ENCODE measurements around the gene IL4. TPM values are rescaled to one million over a fixed set of nuclear protein-coding genes. Genes with fewer than 3 reads are reported as not detected.
"Not testable (repeated sequence)": the region's sequence is repeated elsewhere in the genome, so short reads cannot be mapped to it uniquely, and the experiment has no call there.

The IL4 gene
- polyA plus RNA-seq, 1 donor (not counting 4 experiments of a cell fraction or from before 2014, with no cell fraction given) = not detected

GRCh38 chr5:132628814-132629213 is 45.0 kb upstream of the IL4 start:
- DNase-seq (ENCODE audit: low read depth, low spot score) (no peak), FAIRE-seq (no peak)
- no peaks in the 10 kb centered on the region for H3K9me3 ChIP-seq (ENCODE audit: control insufficient read depth, low read depth, low read length)
- no peaks in the 10 kb centered on the region for H3K79me2 ChIP-seq (ENCODE audit: control insufficient read depth, insufficient read depth, low read length)
- no peaks in the 10 kb centered on the region for H3K4me1 ChIP-seq (ENCODE audit: control insufficient read depth, extremely low read depth, insufficient read depth, low read length)
- H3K4me3 ChIP-seq (ENCODE audit: control insufficient read depth in 2 of 3, extremely low read depth in 1 of 3, insufficient read depth in 2 of 3, low read depth in 1 of 3, low read length in 3 of 3) = no peak overlapping the region
- no peak overlapping the region for H2AFZ ChIP-seq (ENCODE audit: control insufficient read depth, low read length)
- dilution Hi-C loops (cut with MboI; ENCODE audit: extremely low pct_ligation_motif_present, low sequenced_read_pairs) = no loop called here
- H3K27ac ChIP-seq (ENCODE audit: control insufficient read depth, insufficient read depth, low read length) = no peak overlapping the region
- no peak overlapping the region for H3K9ac ChIP-seq (ENCODE audit: control insufficient read depth, extremely low read depth, insufficient read depth, low read length)
- H3K27me3 ChIP-seq (ENCODE audit: control insufficient read depth, extremely low read depth, insufficient read depth, low read length) = no peaks in the 10 kb centered on the region
- no peaks in the 10 kb centered on the region for H4K20me1 ChIP-seq (ENCODE audit: control insufficient read depth, extremely low read depth, insufficient read depth, low read length)
- TF ChIP-seq EZH2 (IDR thresholded peaks at IDR 0.05; ENCODE audit: low read length) (no peak), CTCF (optimal IDR thresholded peaks at IDR 0.05 in 1 of 3, IDR thresholded peaks at IDR 0.05 in 1 of 3, conservative IDR thresholded peaks at IDR 0.05 in 1 of 3; ENCODE audit: extremely low read depth in 1 of 3, insufficient read depth in 2 of 3, low read length in 3 of 3) (no peak)
- H3K4me2 ChIP-seq (ENCODE audit: control insufficient read depth, extremely low read depth, insufficient read depth, low read depth, low read length) = no peak overlapping the region
- H3K36me3 ChIP-seq (ENCODE audit: control insufficient read depth in 2 of 2, extremely low read depth in 1 of 2, insufficient read depth in 2 of 2, low read length in 2 of 2) = peaks cover 0 to 7% of the 10 kb centered on the region in 2 experiments
- no peaks in the 10 kb centered on the region for H3K9me1 ChIP-seq (ENCODE audit: control insufficient read depth, extremely low read depth, insufficient read depth, low read length)

- dilution Hi-C loops (cut with MboI; ENCODE audit: extremely low pct_ligation_motif_present, low sequenced_read_pairs) = no loop called here
- Histone ChIP-seq H3K4me2 (ENCODE audit: control insufficient read depth, extremely low read depth, insufficient read depth, low read depth, low read length) (no peak overlapping the region), H3K4me1 (ENCODE audit: control insufficient read depth, extremely low read depth, insufficient read depth, low read length) (no peaks in the 10 kb centered on the region), H3K4me3 (ENCODE audit: control insufficient read depth in 2 of 3, extremely low read depth in 1 of 3, insufficient read depth in 2 of 3, low read depth in 1 of 3, low read length in 3 of 3) (no peak overlapping the region), H2AFZ (ENCODE audit: control insufficient read depth, low read length) (no peak overlapping the region), H3K9me3 (ENCODE audit: control insufficient read depth, low read depth, low read length) (no peaks in the 10 kb centered on the region), H3K79me2 (ENCODE audit: control insufficient read depth, insufficient read depth, low read length) (no peaks in the 10 kb centered on the region), H4K20me1 (ENCODE audit: control insufficient read depth, extremely low read depth, insufficient read depth, low read length) (no peaks in the 10 kb centered on the region), H3K9me1 (ENCODE audit: control insufficient read depth, extremely low read depth, insufficient read depth, low read length) (no peaks in the 10 kb centered on the region), H3K9ac (ENCODE audit: control insufficient read depth, extremely low read depth, insufficient read depth, low read length) (no peak overlapping the region), H3K27ac (ENCODE audit: control insufficient read depth, insufficient read depth, low read length) (no peak overlapping the region), H3K36me3 (ENCODE audit: control insufficient read depth in 2 of 2, extremely low read depth in 1 of 2, insufficient read depth in 2 of 2, low read length in 2 of 2) (peaks cover 0 to 7% of the 10 kb centered on the region in 2 experiments), H3K27me3 (ENCODE audit: control insufficient read depth, extremely low read depth, insufficient read depth, low read length) (no peaks in the 10 kb centered on the region)
- DNase-seq (ENCODE audit: low read depth, low spot score) = no peak
- FAIRE-seq = no peak
- TF ChIP-seq CTCF (optimal IDR thresholded peaks at IDR 0.05 in 1 of 3, IDR thresholded peaks at IDR 0.05 in 1 of 3, conservative IDR thresholded peaks at IDR 0.05 in 1 of 3; ENCODE audit: extremely low read depth in 1 of 3, insufficient read depth in 2 of 3, low read length in 3 of 3) = no peak
- TF ChIP-seq EZH2 (IDR thresholded peaks at IDR 0.05; ENCODE audit: low read length) = no peak
Observed at GRCh38 chr5:132629230-132629944, 44.4 kb upstream of the IL4 start.

- H3K27me3 ChIP-seq (ENCODE audit: control insufficient read depth, extremely low read depth, insufficient read depth, low read length); H3K27ac ChIP-seq (ENCODE audit: control insufficient read depth, insufficient read depth, low read length); H3K9me1 ChIP-seq (ENCODE audit: control insufficient read depth, extremely low read depth, insufficient read depth, low read length); H3K4me1 ChIP-seq (ENCODE audit: control insufficient read depth, extremely low read depth, insufficient read depth, low read length); DNase-seq (ENCODE audit: low read depth, low spot score); dilution Hi-C loops (cut with MboI; ENCODE audit: extremely low pct_ligation_motif_present, low sequenced_read_pairs); FAIRE-seq; H3K9ac ChIP-seq (ENCODE audit: control insufficient read depth, extremely low read depth, insufficient read depth, low read length); H3K9me3 ChIP-seq (ENCODE audit: control insufficient read depth, low read depth, low read length); H3K79me2 ChIP-seq (ENCODE audit: control insufficient read depth, insufficient read depth, low read length); H3K4me3 ChIP-seq (ENCODE audit: control insufficient read depth in 2 of 3, extremely low read depth in 1 of 3, insufficient read depth in 2 of 3, low read depth in 1 of 3, low read length in 3 of 3); H3K4me2 ChIP-seq (ENCODE audit: control insufficient read depth, extremely low read depth, insufficient read depth, low read depth, low read length); H2AFZ ChIP-seq (ENCODE audit: control insufficient read depth, low read length); H4K20me1 ChIP-seq (ENCODE audit: control insufficient read depth, extremely low read depth, insufficient read depth, low read length): not testable (repeated sequence)
- peaks cover 0 to 16% of the 10 kb centered on the region in 2 experiments for H3K36me3 ChIP-seq (ENCODE audit: control insufficient read depth in 2 of 2, extremely low read depth in 1 of 2, insufficient read depth in 2 of 2, low read length in 2 of 2)
Observed at GRCh38 chr5:132633587-132633986, 40.2 kb upstream of the IL4 start.

Measured in keratinocyte (primary cell).